Retinal pigment epithelial cell (primary cell): ENCODE results near the gene P2RX6.

Experiments used
- DNase-seq: peaks from one replicate; pipeline ENCODE4 v3.0.0-alpha.2; 2010; ENCODE audit warnings: low read depth
- H3K4me3 ChIP-seq: 2 replicates; pipeline ENCODE4 v1.5.1; 2011; ENCODE audit warnings: mild to moderate bottlenecking, low read length, control low read depth, moderate library complexity
- CTCF ChIP-seq: conservative IDR thresholded peaks from 2 replicates; pipeline ENCODE4 v1.5.1; 2011; ENCODE audit warnings: low read depth, low read length, control low read depth, inconsistent platforms

P2RX6 gene

DNA sequence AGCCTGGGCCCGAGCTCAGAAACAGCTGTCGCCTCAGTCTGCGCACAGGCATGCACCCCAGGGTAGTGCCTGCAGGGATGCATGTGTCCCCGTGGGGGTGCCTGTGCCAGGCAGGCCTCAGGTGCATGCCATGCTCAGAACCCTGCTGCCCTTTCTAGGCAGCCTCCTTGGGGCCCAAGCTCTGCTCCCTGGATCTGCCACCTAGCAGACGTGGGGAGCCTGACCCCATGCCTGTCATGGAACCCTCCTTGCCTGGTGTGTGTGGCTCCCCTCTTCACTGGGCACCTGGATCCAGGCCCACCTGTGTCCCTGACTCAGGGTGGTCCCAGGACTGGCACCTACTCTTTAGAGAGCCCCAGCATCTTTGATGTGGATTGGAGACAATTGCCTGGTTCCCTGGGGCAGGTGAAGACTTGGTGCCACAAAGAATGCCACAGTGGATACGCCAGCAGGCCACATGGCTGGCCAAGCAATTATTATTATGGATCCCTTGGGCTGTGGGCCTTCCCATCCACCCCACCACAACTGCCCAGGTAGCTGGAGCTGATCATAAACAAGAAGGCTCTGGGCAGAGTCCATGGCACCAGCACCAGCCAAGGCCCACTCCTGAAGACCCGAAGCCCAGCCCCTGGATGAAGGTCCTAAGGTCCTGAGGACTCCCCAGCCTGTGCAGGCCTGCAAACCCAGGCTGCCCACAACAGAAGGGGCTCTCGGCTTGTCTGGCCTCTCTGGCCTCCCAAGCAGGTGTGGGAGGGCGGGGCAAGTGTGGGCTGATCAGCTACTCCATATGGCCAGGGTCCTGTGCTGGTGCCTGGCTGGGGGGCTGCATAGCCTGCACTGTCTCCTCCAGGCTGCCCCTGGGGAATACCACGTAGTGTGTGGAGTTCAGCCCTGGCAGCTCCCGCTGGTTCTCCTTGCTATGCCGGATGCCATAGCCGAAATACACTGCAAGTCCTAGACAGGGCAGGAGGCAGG lies 13.6 kb downstream of the P2RX6 start:
- DNase-seq = no peak

GRCh38 chr22:21029486-21030025 lies 14.6 kb downstream of the P2RX6 start:
- H3K4me3 ChIP-seq = no peak overlapping the region
- no peak for TF ChIP-seq CTCF
- no peak for DNase-seq

More for the DNA sequence above, 13.6 kb downstream of the P2RX6 start:
- H3K4me3 ChIP-seq = no peak overlapping the region
- no peak for TF ChIP-seq CTCF

GRCh38 chr22:21030032-21030431 lies 15.1 kb downstream of the P2RX6 start:
- no peak for DNase-seq
- no peak overlapping the region for H3K4me3 ChIP-seq
- TF ChIP-seq CTCF = no peak

GRCh38 chr22:21030621-21031544 lies 15.9 kb downstream of the P2RX6 start:
- H3K4me3 ChIP-seq = no peak overlapping the region
- DNase-seq = no peak
- TF ChIP-seq CTCF = no peak

DNA sequence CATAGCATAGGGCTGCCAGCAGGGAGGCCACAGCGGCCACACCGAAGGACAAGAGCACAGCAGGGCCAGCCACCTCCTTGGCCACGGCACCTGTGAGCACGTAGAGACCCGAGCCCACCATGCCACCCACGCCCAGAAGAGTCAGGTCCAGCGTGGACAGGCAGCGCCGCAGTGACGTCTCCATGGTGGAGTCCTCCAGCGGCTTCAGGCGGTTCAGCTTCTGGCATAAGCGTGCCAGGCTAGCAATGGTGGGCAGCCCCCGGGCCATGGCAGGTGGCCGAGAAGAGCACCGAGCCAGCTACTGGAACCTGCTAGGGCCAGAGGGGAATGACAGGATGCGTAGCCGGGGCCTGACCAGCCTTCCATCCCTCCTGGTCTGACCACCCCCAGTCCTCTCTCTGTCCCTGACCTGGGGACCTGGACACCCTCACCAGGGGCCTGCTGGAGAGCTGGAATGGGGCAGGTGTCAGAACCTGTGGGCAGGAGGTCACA lies 16.6 kb downstream of the P2RX6 start:
- no peak for TF ChIP-seq CTCF
- DNase-seq = no peak
- peak overlapping the region; percentile 33 for H3K4me3 ChIP-seq

DNA sequence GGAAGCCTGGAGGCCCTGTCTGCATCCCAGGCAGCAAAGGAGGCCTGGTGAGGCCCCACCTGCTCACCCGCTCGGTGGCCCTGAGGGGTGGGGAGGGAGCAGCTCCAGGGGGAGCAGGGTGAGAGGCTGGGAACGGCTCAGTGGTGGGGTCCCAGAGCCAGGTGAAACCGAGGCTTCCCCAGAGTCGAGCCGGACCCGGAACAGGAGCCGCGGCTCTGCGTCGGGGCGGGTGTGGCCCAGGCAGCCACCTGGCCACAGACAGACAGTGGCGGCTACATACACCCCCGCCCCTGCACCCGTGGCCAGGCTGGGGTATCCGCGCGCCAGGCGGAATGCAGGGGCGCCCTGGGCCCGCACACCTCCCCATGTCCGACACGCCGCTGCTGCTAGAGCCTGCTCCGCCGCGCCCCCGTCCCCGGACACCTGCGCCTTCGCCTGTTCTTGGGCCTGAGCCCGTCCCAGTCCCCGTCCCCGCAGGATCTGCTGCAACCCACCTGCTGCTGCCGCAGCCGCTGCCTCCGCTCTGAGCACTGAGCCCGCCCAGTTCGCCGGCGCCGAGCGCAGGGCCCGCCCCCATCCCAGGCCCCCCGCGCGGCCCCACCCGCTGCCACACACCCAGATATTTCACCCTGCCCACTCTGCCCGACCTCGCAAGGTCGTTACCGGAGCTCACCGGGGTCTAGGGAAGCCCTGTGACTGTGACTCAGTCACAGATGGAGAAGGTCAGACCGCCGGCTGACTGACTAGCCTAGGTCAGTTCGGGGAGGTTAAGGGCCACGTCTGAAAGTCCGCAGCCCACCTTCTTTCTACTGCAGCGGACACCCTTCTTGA lies 17.3 kb downstream of the P2RX6 start, which contains the start of gene SLC7A4:
Gene SLC7A4, minus strand, starts transcription at position 525 of the 831 bp plus-strand sequence. CDS start 749 bp downstream, outside the sequence.
- no peak for DNase-seq
- H3K4me3 ChIP-seq = peak within 1 kb of the TSS; percentile 33
- no peak for TF ChIP-seq CTCF
